K562 (cell line): ENCODE data around the gene PRKAR2B. TPM values are rescaled to one million over a fixed set of nuclear protein-coding genes. Genes with fewer than 3 reads are reported as not detected.

Experiments
- CHCHD3 ChIP-seq: fragments of 250-450 bp; sonication (Bioruptor Pico); IDR thresholded peaks from 2 replicates; pipeline ENCODE4 v2.1.2; 2022; ENCODE audit warnings: mild to moderate bottlenecking
- GATA2 ChIP-seq: sonication (generic); formaldehyde crosslinking; IDR thresholded peaks from 2 replicates; pipeline ENCODE4 v1.4.0; 2020; ENCODE audit warnings: mild to moderate bottlenecking, missing genetic modification reagents
- HNRNPL ChIP-seq: fragments of 200-400 bp; formaldehyde crosslinking; IDR thresholded peaks from 2 replicates; pipeline ENCODE4 v1.6.1; 2017; ENCODE audit warnings: low read depth, mild to moderate bottlenecking, low read length
- HNRNPUL1 ChIP-seq: fragments of 200-400 bp; formaldehyde crosslinking; IDR thresholded peaks from 2 replicates; pipeline ENCODE4 v1.6.1; 2017; ENCODE audit warnings: low read length
- ILK ChIP-seq: fragments of 450-650 bp; IDR thresholded peaks from 2 replicates; pipeline ENCODE4 v1.6.1; 2016; ENCODE audit warnings: missing genetic modification characterization, low read depth, mild to moderate bottlenecking, missing compliant biosample characterization, moderate library complexity, borderline replicate concordance
- MCM7 ChIP-seq, 2 experiments: fragments of 450-650 bp; IDR thresholded peaks; 2 replicates each; pipeline ENCODE4 v1.6.1; 2016 to 2018
- MYNN ChIP-seq, 2 experiments: sonication (generic); formaldehyde crosslinking in 1 of 2; IDR thresholded peaks; 2 replicates each; pipeline versions ENCODE4 v1.5.0 to v1.6.1; 2016 to 2020; ENCODE audit warnings: antibody characterized with exemption in 1 of 2, missing genetic modification reagents in 1 of 2
- NR3C1 ChIP-seq: sonication (generic); formaldehyde crosslinking; IDR thresholded peaks from 2 replicates; pipeline ENCODE4 v1.8.1; 2022; ENCODE audit warnings: missing genetic modification reagents
- NUFIP1 ChIP-seq: fragments of 450-650 bp; IDR thresholded peaks from 2 replicates; pipeline ENCODE4 v1.6.1; 2018; ENCODE audit not compliant: partially characterized antibody
- POLR2G ChIP-seq: fragments of 200-400 bp; formaldehyde crosslinking; IDR thresholded peaks from 2 replicates; pipeline ENCODE4 v1.6.1; 2017; ENCODE audit warnings: low read depth, mild to moderate bottlenecking, antibody characterized with exemption, low read length, moderate library complexity
- RNF2 ChIP-seq: sonication (generic); IDR thresholded peaks from 2 replicates; pipeline ENCODE4 v1.6.1; 2016
- ZBTB1 ChIP-seq: sonication (generic); formaldehyde crosslinking; IDR thresholded peaks from 2 replicates; pipeline ENCODE4 v1.8.1; 2023; ENCODE audit warnings: missing genetic modification reagents, low read depth, mild to moderate bottlenecking, borderline replicate concordance
- ZNF184 ChIP-seq: sonication (generic); formaldehyde crosslinking; IDR thresholded peaks from 2 replicates; pipeline ENCODE4 v1.5.0; 2020; ENCODE audit warnings: missing genetic modification reagents
- ZNF253 ChIP-seq: fragments of 250-450 bp; sonication (Bioruptor Pico); conservative IDR thresholded peaks from 2 replicates; pipeline ENCODE4 v1.6.1; 2021; ENCODE audit warnings: mild to moderate bottlenecking
- ZNF263 ChIP-seq: sonication (generic); formaldehyde crosslinking; IDR thresholded peaks from 2 replicates; pipeline ENCODE4 v1.8.0; 2022; ENCODE audit warnings: mild to moderate bottlenecking, missing genetic modification reagents, borderline replicate concordance
- ZNF830 ChIP-seq: fragments of 250-450 bp; sonication (Bioruptor Pico); IDR thresholded peaks from 2 replicates; pipeline ENCODE4 v1.5.0; 2021; ENCODE audit warnings: mild to moderate bottlenecking
- polyA plus RNA-seq, 8 experiments: library from polyadenylated mRNA; depleted of rRNA in 4 of 8; stranded (reverse) in 5 of 8; unstranded in 3 of 8; fragments of >200 nt; fragmentation: Nextera tagmentation in 2 of 8; fragmentation: Illumina TruSeq in 1 of 8; extraction: Ambion mirVana in 2 of 8; extraction: Trizol in 1 of 8; gene quantifications; 2 replicates each; pipeline versions ENCODE4 v1.2.1 to v1.2.3, GENCODE V29; 2011 to 2014; ENCODE audit warnings: inconsistent platforms in 1 of 8, missing spikeins in 1 of 8
- total RNA-seq, 7 experiments: library from RNA; depleted of rRNA in 6 of 7; stranded (reverse); fragments of >200 nt in 6 of 7; fragmentation: Illumina TruSeq in 2 of 7; extraction: Trizol in 2 of 7; gene quantifications; 2 replicates each; pipeline versions ENCODE4 v1.2.1 to v1.2.3, GENCODE V29; 2011 to 2021; ENCODE audit warnings: low replicate concordance in 1 of 7
- TF ChIP-seq, protein P1 (sequence below), 2 experiments: fragments of 450-650 bp; IDR thresholded peaks; 2 replicates each; pipeline ENCODE4 v1.6.1; 2016; ENCODE audit warnings: mild to moderate bottlenecking in 2 of 2, borderline replicate concordance in 1 of 2, low read depth in 1 of 2, moderate library complexity in 1 of 2
- TF ChIP-seq, protein P2 (sequence below), 2 experiments: fragments of 450-650 bp; IDR thresholded peaks; 2 replicates each; pipeline ENCODE4 v1.6.1; 2018; ENCODE audit warnings: mild to moderate bottlenecking in 2 of 2, low read depth in 1 of 2; ENCODE audit not compliant: partially characterized antibody in 2 of 2

The PRKAR2B gene
- total and polyA plus RNA-seq, 9 of the 15 experiments (the other 6 are each of a cell fraction or from before 2014, with no cell fraction given): 59.0 to 173 (median 129) TPM

DNA sequence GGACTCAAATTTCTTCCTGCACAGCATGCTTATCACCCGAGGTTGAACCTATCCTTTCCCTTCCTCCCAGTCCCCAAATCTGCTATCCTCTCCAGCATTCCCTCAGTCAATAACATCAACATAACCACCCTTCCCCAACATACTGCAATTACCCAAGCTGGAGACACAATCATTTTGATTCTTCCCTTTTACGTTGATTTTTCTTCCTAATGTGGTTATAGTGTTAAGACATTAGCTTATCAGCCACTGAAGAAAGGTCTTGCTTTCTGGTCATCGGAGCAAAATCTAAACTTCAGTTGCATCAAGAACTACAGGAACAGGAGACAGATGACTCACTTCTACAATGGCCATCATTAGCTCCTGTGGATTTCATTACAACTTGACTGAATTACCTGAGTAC is 120.8 kb downstream of the PRKAR2B start (continued):
- TF ChIP-seq, protein P1, sequence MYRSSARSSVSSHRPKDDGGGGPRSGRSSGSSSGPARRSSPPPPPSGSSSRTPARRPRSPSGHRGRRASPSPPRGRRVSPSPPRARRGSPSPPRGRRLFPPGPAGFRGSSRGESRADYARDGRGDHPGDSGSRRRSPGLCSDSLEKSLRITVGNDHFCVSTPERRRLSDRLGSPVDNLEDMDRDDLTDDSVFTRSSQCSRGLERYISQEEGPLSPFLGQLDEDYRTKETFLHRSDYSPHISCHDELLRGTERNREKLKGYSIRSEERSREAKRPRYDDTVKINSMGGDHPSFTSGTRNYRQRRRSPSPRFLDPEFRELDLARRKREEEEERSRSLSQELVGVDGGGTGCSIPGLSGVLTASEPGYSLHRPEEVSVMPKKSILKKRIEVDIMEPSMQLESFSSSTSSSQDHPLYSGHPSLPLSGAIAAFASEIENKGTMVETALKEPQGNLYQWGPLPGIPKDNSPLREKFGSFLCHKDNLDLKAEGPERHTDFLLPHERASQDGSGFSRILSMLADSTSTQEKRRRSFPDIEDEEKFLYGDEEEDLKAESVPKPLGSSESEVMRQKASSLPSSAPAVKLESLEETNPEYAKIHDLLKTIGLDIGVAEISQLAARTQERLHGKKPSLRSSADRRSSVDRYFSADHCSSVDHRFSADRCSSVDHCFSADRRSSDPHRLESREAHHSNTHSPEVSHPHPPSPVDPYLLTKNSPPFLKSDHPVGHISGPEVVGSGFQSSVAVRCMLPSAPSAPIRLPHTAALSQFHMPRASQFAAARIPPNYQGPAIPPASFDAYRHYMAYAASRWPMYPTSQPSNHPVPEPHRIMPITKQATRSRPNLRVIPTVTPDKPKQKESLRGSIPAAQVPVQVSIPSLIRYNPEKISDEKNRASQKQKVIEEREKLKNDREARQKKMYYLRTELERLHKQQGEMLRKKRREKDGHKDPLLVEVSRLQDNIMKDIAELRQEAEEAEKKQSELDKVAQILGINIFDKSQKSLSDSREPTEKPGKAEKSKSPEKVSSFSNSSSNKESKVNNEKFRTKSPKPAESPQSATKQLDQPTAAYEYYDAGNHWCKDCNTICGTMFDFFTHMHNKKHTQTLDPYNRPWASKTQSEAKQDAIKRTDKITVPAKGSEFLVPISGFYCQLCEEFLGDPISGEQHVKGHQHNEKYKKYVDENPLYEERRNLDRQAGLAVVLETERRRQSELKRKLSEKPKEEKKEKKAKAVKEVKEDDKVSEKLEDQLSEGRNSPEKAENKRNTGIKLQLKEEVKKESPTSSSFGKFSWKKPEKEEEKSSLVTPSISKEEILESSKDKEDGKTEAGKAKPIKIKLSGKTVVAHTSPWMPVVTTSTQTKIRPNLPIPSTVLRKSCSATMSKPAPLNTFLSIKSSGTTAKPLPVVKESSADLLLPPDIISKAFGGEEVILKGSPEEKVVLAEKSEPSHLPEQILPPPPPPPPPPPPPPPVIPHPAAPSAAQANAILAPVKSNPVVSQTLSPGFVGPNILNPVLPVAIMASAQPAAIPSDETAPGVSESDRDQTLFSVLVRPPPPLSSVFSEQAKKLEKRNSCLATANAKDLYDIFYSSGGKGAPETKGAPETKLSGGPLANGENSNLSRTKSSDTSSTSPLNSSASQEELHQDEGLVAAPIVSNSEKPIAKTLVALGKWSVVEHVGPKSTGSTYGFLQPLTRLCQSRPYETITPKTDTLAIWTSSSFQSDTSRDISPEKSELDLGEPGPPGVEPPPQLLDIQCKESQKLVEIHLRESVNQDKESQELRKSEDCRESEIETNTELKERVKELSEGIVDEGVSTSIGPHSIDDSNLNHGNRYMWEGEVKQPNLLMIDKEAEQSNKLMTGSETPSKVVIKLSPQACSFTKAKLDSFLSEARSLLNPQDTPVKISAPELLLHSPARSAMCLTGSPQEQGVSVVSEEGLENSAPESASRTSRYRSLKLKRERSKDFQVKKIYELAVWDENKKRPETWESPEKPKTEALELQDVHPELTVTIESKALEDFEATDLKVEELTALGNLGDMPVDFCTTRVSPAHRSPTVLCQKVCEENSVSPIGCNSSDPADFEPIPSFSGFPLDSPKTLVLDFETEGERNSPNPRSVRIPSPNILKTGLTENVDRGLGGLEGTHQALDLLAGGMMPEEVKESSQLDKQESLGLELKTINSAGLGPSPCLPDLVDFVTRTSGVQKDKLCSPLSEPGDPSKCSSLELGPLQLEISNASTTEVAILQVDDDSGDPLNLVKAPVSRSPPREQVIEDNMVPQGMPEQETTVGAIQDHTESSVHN (IDR thresholded peaks at IDR 0.05; ENCODE audit: borderline replicate concordance in 1 of 2, low read depth in 1 of 2): no peak
- TF ChIP-seq POLR2G: no peak
- no peak for TF ChIP-seq ZNF184 (CRISPR knock-in tag)
- TF ChIP-seq ILK (tag): no peak
- no peak for TF ChIP-seq ZNF830
- TF ChIP-seq HNRNPL: no peak
- no peak for TF ChIP-seq CHCHD3
- TF ChIP-seq ZNF253 (CRISPR knock-in tag): no peak
- TF ChIP-seq, protein P2, sequence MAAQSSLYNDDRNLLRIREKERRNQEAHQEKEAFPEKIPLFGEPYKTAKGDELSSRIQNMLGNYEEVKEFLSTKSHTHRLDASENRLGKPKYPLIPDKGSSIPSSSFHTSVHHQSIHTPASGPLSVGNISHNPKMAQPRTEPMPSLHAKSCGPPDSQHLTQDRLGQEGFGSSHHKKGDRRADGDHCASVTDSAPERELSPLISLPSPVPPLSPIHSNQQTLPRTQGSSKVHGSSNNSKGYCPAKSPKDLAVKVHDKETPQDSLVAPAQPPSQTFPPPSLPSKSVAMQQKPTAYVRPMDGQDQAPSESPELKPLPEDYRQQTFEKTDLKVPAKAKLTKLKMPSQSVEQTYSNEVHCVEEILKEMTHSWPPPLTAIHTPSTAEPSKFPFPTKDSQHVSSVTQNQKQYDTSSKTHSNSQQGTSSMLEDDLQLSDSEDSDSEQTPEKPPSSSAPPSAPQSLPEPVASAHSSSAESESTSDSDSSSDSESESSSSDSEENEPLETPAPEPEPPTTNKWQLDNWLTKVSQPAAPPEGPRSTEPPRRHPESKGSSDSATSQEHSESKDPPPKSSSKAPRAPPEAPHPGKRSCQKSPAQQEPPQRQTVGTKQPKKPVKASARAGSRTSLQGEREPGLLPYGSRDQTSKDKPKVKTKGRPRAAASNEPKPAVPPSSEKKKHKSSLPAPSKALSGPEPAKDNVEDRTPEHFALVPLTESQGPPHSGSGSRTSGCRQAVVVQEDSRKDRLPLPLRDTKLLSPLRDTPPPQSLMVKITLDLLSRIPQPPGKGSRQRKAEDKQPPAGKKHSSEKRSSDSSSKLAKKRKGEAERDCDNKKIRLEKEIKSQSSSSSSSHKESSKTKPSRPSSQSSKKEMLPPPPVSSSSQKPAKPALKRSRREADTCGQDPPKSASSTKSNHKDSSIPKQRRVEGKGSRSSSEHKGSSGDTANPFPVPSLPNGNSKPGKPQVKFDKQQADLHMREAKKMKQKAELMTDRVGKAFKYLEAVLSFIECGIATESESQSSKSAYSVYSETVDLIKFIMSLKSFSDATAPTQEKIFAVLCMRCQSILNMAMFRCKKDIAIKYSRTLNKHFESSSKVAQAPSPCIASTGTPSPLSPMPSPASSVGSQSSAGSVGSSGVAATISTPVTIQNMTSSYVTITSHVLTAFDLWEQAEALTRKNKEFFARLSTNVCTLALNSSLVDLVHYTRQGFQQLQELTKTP (IDR thresholded peaks at IDR 0.05; ENCODE audit: low read depth in 1 of 2, partially characterized antibody in 2 of 2): peak in 1 of 2 experiments; percentile 45
- TF ChIP-seq ZBTB1 (CRISPR knock-in tag): no peak
- TF ChIP-seq RNF2: no peak
- TF ChIP-seq GATA2 (CRISPR knock-in tag): 0 out of 2 replicates have a peak, but pooled peaks have one; percentile 25
- no peak for TF ChIP-seq MYNN (IDR thresholded peaks at IDR 0.05)
- no peak for TF ChIP-seq MYNN (CRISPR knock-in tag; IDR thresholded peaks at IDR 0.05)
- no peak for TF ChIP-seq NR3C1 (CRISPR knock-in tag)
- peak in 1 of 2 experiments; percentile 27; a peak in 1 of 4 replicates for TF ChIP-seq MCM7 (IDR thresholded peaks at IDR 0.05)
- no peak for TF ChIP-seq ZNF263 (CRISPR knock-in tag)
- TF ChIP-seq NUFIP1: no peak
- no peak for TF ChIP-seq HNRNPUL1
